Ovary (tissue), 3 donors: ENCODE measurements around the gene APOBEC3H.

Experiments used
- CTCF ChIP-seq, 3 donors: fragments of 450-650 bp in 2 of 3; fragments of 200-600 bp in 1 of 3; IDR thresholded peaks; one replicate each; pipeline versions ENCODE4 v1.5.1 to v1.8.0; 2016 to 2022; ENCODE audit warnings: antibody characterized with exemption in 3 of 3, mild to moderate bottlenecking in 1 of 3
- POLR2A ChIP-seq: fragments of 450-650 bp; IDR thresholded peaks from one replicate; pipeline ENCODE4 v1.6.1; 2017; ENCODE audit warnings: antibody characterized with exemption, mild to moderate bottlenecking, moderate library complexity
- donor health status: DM: no; HTN: no; CAD: no.

GRCh38 chr22:39130152-39130704 is 33.2 kb downstream of the APOBEC3H start:
- no peak for TF ChIP-seq POLR2A
- TF ChIP-seq CTCF (IDR thresholded peaks at IDR 0.05): no peak
